ENCODE results near the gene ZNF775. TPM values are rescaled to one million over a fixed set of nuclear protein-coding genes. Genes with fewer than 3 reads are reported as not detected.

The ZNF775 gene
- total RNA-seq, 1 experiment from 2014 or later, result 1.7 TPM

- ChIA-PET CTCF (interaction anchor here (0.6 to 2.5 kb wide), 4 partner anchors 7 to 932 kb away, joined by 3 to 16 read pairs (median 6); no protein-coding TSS in a partner anchor), POLR2A (interaction anchor here (0.6 to 3.4 kb wide), 4 partner anchors 7 to 53 kb away, joined by 3 to 49 read pairs (median 16); no protein-coding TSS in a partner anchor)
Observed at GRCh38 chr7:150370612-150371071, 8.5 kb upstream of the ZNF775 start.

GRCh38 chr7:150371131-150371995 lies 7.8 kb upstream of the ZNF775 start:
- peaks cover 35% of the 10 kb centered on the region for H3K36me3 Mint-ChIP-seq (ENCODE audit: insufficient read depth, unreplicated experiment)
- no peak overlapping the region for H3K4me3 Mint-ChIP-seq (ENCODE audit: unreplicated experiment)
- H3K4me1 Mint-ChIP-seq (ENCODE audit: insufficient read depth, unreplicated experiment), result peaks cover 5% of the 10 kb centered on the region
- no peak for TF ChIP-seq CTCF (IDR thresholded peaks at IDR 0.05; ENCODE audit: unreplicated experiment)
- ChIA-PET CTCF (interaction anchor here (0.6 to 2.5 kb wide), 2 partner anchors 15 to 931 kb away, joined by 3 to 16 read pairs; no protein-coding TSS in a partner anchor), POLR2A (interaction anchor here (0.6 to 3.4 kb wide), 3 partner anchors 9 to 53 kb away, joined by 3 to 28 read pairs (median 3); no protein-coding TSS in a partner anchor)
- H3K27me3 Mint-ChIP-seq (ENCODE audit: insufficient read depth, unreplicated experiment), result no peaks in the 10 kb centered on the region
- no TSS peak for BruUV-seq (replicated peaks)
- DNase-seq (ENCODE audit: unreplicated experiment), result no peak
- no peaks in the 10 kb centered on the region for H3K9me3 Mint-ChIP-seq (ENCODE audit: unreplicated experiment)
- intact Hi-C loops (cut with micrococcal nuclease), result no loop called here
- H3K27ac Mint-ChIP-seq (ENCODE audit: low read depth, unreplicated experiment), result peak overlapping the region; percentile 42

More at GRCh38 chr7:150370612-150371071, 8.5 kb upstream of the ZNF775 start:
- intact Hi-C loops (cut with micrococcal nuclease), result no loop called here
- no peak for TF ChIP-seq CTCF (IDR thresholded peaks at IDR 0.05; ENCODE audit: unreplicated experiment)
- no TSS peak for BruUV-seq (replicated peaks)
- DNase-seq (ENCODE audit: unreplicated experiment), result no peak
- Mint-ChIP-seq H3K27ac (ENCODE audit: low read depth, unreplicated experiment) (peak overlapping the region; percentile 42), H3K27me3 (ENCODE audit: insufficient read depth, unreplicated experiment) (no peaks in the 10 kb centered on the region), H3K4me1 (ENCODE audit: insufficient read depth, unreplicated experiment) (no peaks in the 10 kb centered on the region), H3K9me3 (ENCODE audit: unreplicated experiment) (no peaks in the 10 kb centered on the region), H3K36me3 (ENCODE audit: insufficient read depth, unreplicated experiment) (peaks cover 35% of the 10 kb centered on the region), H3K4me3 (ENCODE audit: unreplicated experiment) (peak overlapping the region; percentile 90)

GRCh38 chr7:150371996-150372270 lies 7.2 kb upstream of the ZNF775 start:
- ChIA-PET CTCF (no interaction called here), POLR2A (no interaction called here)
- no peak for DNase-seq (ENCODE audit: unreplicated experiment)
- intact Hi-C loops (cut with micrococcal nuclease), result no loop called here
- Mint-ChIP-seq H3K9me3 (ENCODE audit: unreplicated experiment) (no peaks in the 10 kb centered on the region), H3K4me1 (ENCODE audit: insufficient read depth, unreplicated experiment) (peaks cover 6% of the 10 kb centered on the region), H3K4me3 (ENCODE audit: unreplicated experiment) (no peak overlapping the region), H3K36me3 (ENCODE audit: insufficient read depth, unreplicated experiment) (peaks cover 35% of the 10 kb centered on the region), H3K27me3 (ENCODE audit: insufficient read depth, unreplicated experiment) (no peaks in the 10 kb centered on the region), H3K27ac (ENCODE audit: low read depth, unreplicated experiment) (no peak overlapping the region)
- no peak for TF ChIP-seq CTCF (IDR thresholded peaks at IDR 0.05; ENCODE audit: unreplicated experiment)
- no TSS peak for BruUV-seq (replicated peaks)

- Mint-ChIP-seq H3K36me3 (ENCODE audit: insufficient read depth, unreplicated experiment) (peaks cover 35% of the 10 kb centered on the region), H3K27me3 (ENCODE audit: insufficient read depth, unreplicated experiment) (no peaks in the 10 kb centered on the region), H3K4me1 (ENCODE audit: insufficient read depth, unreplicated experiment) (peaks cover 6% of the 10 kb centered on the region), H3K27ac (ENCODE audit: low read depth, unreplicated experiment) (peak overlapping the region; percentile 67), H3K4me3 (ENCODE audit: unreplicated experiment) (no peak overlapping the region), H3K9me3 (ENCODE audit: unreplicated experiment) (no peaks in the 10 kb centered on the region)
- no peak for DNase-seq (ENCODE audit: unreplicated experiment)
- intact Hi-C loops (cut with micrococcal nuclease), result no loop called here
- POLR2A ChIA-PET, result no interaction called here
- no peak for TF ChIP-seq CTCF (IDR thresholded peaks at IDR 0.05; ENCODE audit: unreplicated experiment)
- BruUV-seq (replicated peaks), result no TSS peak
- CTCF ChIA-PET, result interaction anchor here (0.6 kb wide), 1 partner anchor 33 kb away, joined by 3 read pairs; a partner anchor contains a TSS
Observed at GRCh38 chr7:150372271-150373048, 6.7 kb upstream of the ZNF775 start.

All from MCF 10A (cell line).